ENCODE measurements around the gene LGALS16.
"Not testable (repeated sequence)": the region's sequence is repeated elsewhere in the genome, so short reads cannot be mapped to it uniquely, and the experiment has no call there.

Gene LGALS16

GRCh38 chr19:39655613-39656012 lies at the start of gene LGALS16:
LGALS16 (plus strand) TSS chr19:39655913; CDS start chr19:39655962, 49 bp downstream.
- H3K27ac ChIP-seq (ENCODE audit: low read depth, low read length) = no peak within 1 kb of the TSS

GRCh38 chr19:39607021-39607420 lies 48.7 kb upstream of the LGALS16 start:
- Histone ChIP-seq H3K79me2 (ENCODE audit: control insufficient read depth, insufficient read depth, low read length, unreplicated experiment) (no peaks in the 10 kb centered on the region), H3K4me1 (ENCODE audit: control insufficient read depth, insufficient read depth, low read length, unreplicated experiment) (no peaks in the 10 kb centered on the region), H3K36me3 (ENCODE audit: insufficient read depth, low read length) (no peaks in the 10 kb centered on the region), H2AFZ (ENCODE audit: low read length, unreplicated experiment) (no peak overlapping the region), H3K27ac (ENCODE audit: low read depth, low read length) (no peak overlapping the region), H3K27me3 (ENCODE audit: insufficient read depth, low read length) (peaks cover 56% of the 10 kb centered on the region), H3K4me3 (ENCODE audit: low read depth, low read length) (no peak overlapping the region)

More at GRCh38 chr19:39655613-39656012, at the start of gene LGALS16:
- no peaks in the 10 kb centered on the region for H3K36me3 ChIP-seq (ENCODE audit: insufficient read depth, low read length)
- H3K27me3 ChIP-seq (ENCODE audit: insufficient read depth, low read length) = peaks cover 24% of the 10 kb centered on the region
- no peaks in the 10 kb centered on the region for H3K79me2 ChIP-seq (ENCODE audit: control insufficient read depth, insufficient read depth, low read length, unreplicated experiment)
- H3K4me3 ChIP-seq (ENCODE audit: low read depth, low read length) = no peak within 1 kb of the TSS
- H2AFZ ChIP-seq (ENCODE audit: low read length, unreplicated experiment) = no peak within 1 kb of the TSS
- no peaks in the 10 kb centered on the region for H3K4me1 ChIP-seq (ENCODE audit: control insufficient read depth, insufficient read depth, low read length, unreplicated experiment)

GRCh38 chr19:39607561-39607960 lies 48.2 kb upstream of the LGALS16 start:
- Histone ChIP-seq H3K4me3 (ENCODE audit: low read depth, low read length) (no peak overlapping the region), H3K36me3 (ENCODE audit: insufficient read depth, low read length) (no peaks in the 10 kb centered on the region), H3K27me3 (ENCODE audit: insufficient read depth, low read length) (peaks cover 52% of the 10 kb centered on the region), H3K4me1 (ENCODE audit: control insufficient read depth, insufficient read depth, low read length, unreplicated experiment) (no peaks in the 10 kb centered on the region), H3K27ac (ENCODE audit: low read depth, low read length) (no peak overlapping the region), H3K79me2 (ENCODE audit: control insufficient read depth, insufficient read depth, low read length, unreplicated experiment) (no peaks in the 10 kb centered on the region), H2AFZ (ENCODE audit: low read length, unreplicated experiment) (no peak overlapping the region)

GRCh38 chr19:39613597-39613996 lies 42.1 kb upstream of the LGALS16 start:
- no peaks in the 10 kb centered on the region for H3K4me1 ChIP-seq (ENCODE audit: control insufficient read depth, insufficient read depth, low read length, unreplicated experiment)
- no peak overlapping the region for H3K4me3 ChIP-seq (ENCODE audit: low read depth, low read length)
- H3K36me3 ChIP-seq (ENCODE audit: insufficient read depth, low read length) = no peaks in the 10 kb centered on the region
- no peak overlapping the region for H2AFZ ChIP-seq (ENCODE audit: low read length, unreplicated experiment)
- no peak overlapping the region for H3K27ac ChIP-seq (ENCODE audit: low read depth, low read length)
- no peaks in the 10 kb centered on the region; the same call in 1 of the 2 replicates for H3K27me3 ChIP-seq (ENCODE audit: insufficient read depth, low read length)
- H3K79me2 ChIP-seq (ENCODE audit: control insufficient read depth, insufficient read depth, low read length, unreplicated experiment) = no peaks in the 10 kb centered on the region

- H3K4me1 ChIP-seq (ENCODE audit: control insufficient read depth, insufficient read depth, low read length, unreplicated experiment) = no peaks in the 10 kb centered on the region
- H3K79me2 ChIP-seq (ENCODE audit: control insufficient read depth, insufficient read depth, low read length, unreplicated experiment) = no peaks in the 10 kb centered on the region
- H3K27ac ChIP-seq (ENCODE audit: low read depth, low read length) = no peak overlapping the region
- H3K27me3 ChIP-seq (ENCODE audit: insufficient read depth, low read length) = peaks cover 4% of the 10 kb centered on the region; the same call in 1 of the 2 replicates
- H3K36me3 ChIP-seq (ENCODE audit: insufficient read depth, low read length) = no peaks in the 10 kb centered on the region
- H2AFZ ChIP-seq (ENCODE audit: low read length, unreplicated experiment) = no peak overlapping the region
- no peak overlapping the region for H3K4me3 ChIP-seq (ENCODE audit: low read depth, low read length)
Measured at GRCh38 chr19:39617745-39618144, 38.0 kb upstream of the LGALS16 start.

GRCh38 chr19:39623946-39624345 lies 31.8 kb upstream of the LGALS16 start:
- H3K27me3 ChIP-seq (ENCODE audit: insufficient read depth, low read length) = peaks cover 35% of the 10 kb centered on the region
- no peak overlapping the region for H3K4me3 ChIP-seq (ENCODE audit: low read depth, low read length)
- no peaks in the 10 kb centered on the region for H3K36me3 ChIP-seq (ENCODE audit: insufficient read depth, low read length)
- no peaks in the 10 kb centered on the region for H3K4me1 ChIP-seq (ENCODE audit: control insufficient read depth, insufficient read depth, low read length, unreplicated experiment)
- H3K27ac ChIP-seq (ENCODE audit: low read depth, low read length) = no peak overlapping the region
- H2AFZ ChIP-seq (ENCODE audit: low read length, unreplicated experiment) = no peak overlapping the region
- no peaks in the 10 kb centered on the region for H3K79me2 ChIP-seq (ENCODE audit: control insufficient read depth, insufficient read depth, low read length, unreplicated experiment)

GRCh38 chr19:39627631-39628030 lies 28.1 kb upstream of the LGALS16 start:
- H3K79me2 ChIP-seq (ENCODE audit: control insufficient read depth, insufficient read depth, low read length, unreplicated experiment); H3K27ac ChIP-seq (ENCODE audit: low read depth, low read length); H3K4me3 ChIP-seq (ENCODE audit: low read depth, low read length); H2AFZ ChIP-seq (ENCODE audit: low read length, unreplicated experiment); H3K4me1 ChIP-seq (ENCODE audit: control insufficient read depth, insufficient read depth, low read length, unreplicated experiment); H3K36me3 ChIP-seq (ENCODE audit: insufficient read depth, low read length): not testable (repeated sequence)
- H3K27me3 ChIP-seq (ENCODE audit: insufficient read depth, low read length) = peaks cover 35% of the 10 kb centered on the region

GRCh38 chr19:39631178-39631577 lies 24.5 kb upstream of the LGALS16 start:
- no peaks in the 10 kb centered on the region for H3K79me2 ChIP-seq (ENCODE audit: control insufficient read depth, insufficient read depth, low read length, unreplicated experiment)
- H3K36me3 ChIP-seq (ENCODE audit: insufficient read depth, low read length) = no peaks in the 10 kb centered on the region
- H3K27me3 ChIP-seq (ENCODE audit: insufficient read depth, low read length) = peaks cover 17% of the 10 kb centered on the region
- no peak overlapping the region for H2AFZ ChIP-seq (ENCODE audit: low read length, unreplicated experiment)
- H3K27ac ChIP-seq (ENCODE audit: low read depth, low read length) = no peak overlapping the region
- no peaks in the 10 kb centered on the region for H3K4me1 ChIP-seq (ENCODE audit: control insufficient read depth, insufficient read depth, low read length, unreplicated experiment)
- H3K4me3 ChIP-seq (ENCODE audit: low read depth, low read length) = no peak overlapping the region

- H3K79me2 ChIP-seq (ENCODE audit: control insufficient read depth, insufficient read depth, low read length, unreplicated experiment) = no peaks in the 10 kb centered on the region
- no peak overlapping the region for H3K4me3 ChIP-seq (ENCODE audit: low read depth, low read length)
- H3K27ac ChIP-seq (ENCODE audit: low read depth, low read length) = no peak overlapping the region
- peaks cover 19% of the 10 kb centered on the region for H3K27me3 ChIP-seq (ENCODE audit: insufficient read depth, low read length)
- no peaks in the 10 kb centered on the region for H3K36me3 ChIP-seq (ENCODE audit: insufficient read depth, low read length)
- no peaks in the 10 kb centered on the region for H3K4me1 ChIP-seq (ENCODE audit: control insufficient read depth, insufficient read depth, low read length, unreplicated experiment)
- H2AFZ ChIP-seq (ENCODE audit: low read length, unreplicated experiment) = no peak overlapping the region
Measured at GRCh38 chr19:39631626-39632025, 24.1 kb upstream of the LGALS16 start.

GRCh38 chr19:39637891-39638290 lies 17.8 kb upstream of the LGALS16 start:
- Histone ChIP-seq H3K36me3 (ENCODE audit: insufficient read depth, low read length) (no peaks in the 10 kb centered on the region), H3K27ac (ENCODE audit: low read depth, low read length) (no peak overlapping the region), H2AFZ (ENCODE audit: low read length, unreplicated experiment) (no peak overlapping the region), H3K27me3 (ENCODE audit: insufficient read depth, low read length) (peaks cover 14% of the 10 kb centered on the region), H3K4me1 (ENCODE audit: control insufficient read depth, insufficient read depth, low read length, unreplicated experiment) (no peaks in the 10 kb centered on the region), H3K79me2 (ENCODE audit: control insufficient read depth, insufficient read depth, low read length, unreplicated experiment) (no peaks in the 10 kb centered on the region), H3K4me3 (ENCODE audit: low read depth, low read length) (no peak overlapping the region)

- no peaks in the 10 kb centered on the region for H3K36me3 ChIP-seq (ENCODE audit: insufficient read depth, low read length)
- H3K79me2 ChIP-seq (ENCODE audit: control insufficient read depth, insufficient read depth, low read length, unreplicated experiment) = no peaks in the 10 kb centered on the region
- no peaks in the 10 kb centered on the region for H3K4me1 ChIP-seq (ENCODE audit: control insufficient read depth, insufficient read depth, low read length, unreplicated experiment)
- no peak overlapping the region for H3K27ac ChIP-seq (ENCODE audit: low read depth, low read length)
- no peak overlapping the region for H2AFZ ChIP-seq (ENCODE audit: low read length, unreplicated experiment)
- H3K4me3 ChIP-seq (ENCODE audit: low read depth, low read length) = no peak overlapping the region
- H3K27me3 ChIP-seq (ENCODE audit: insufficient read depth, low read length) = peaks cover 7% of the 10 kb centered on the region; the same call in 1 of the 2 replicates
Measured at GRCh38 chr19:39641773-39642172, 13.9 kb upstream of the LGALS16 start.

All from ACC112 (cell line).